HFFc6 (cell line): ENCODE results near the gene SMIM45.

Experiments used
- DNase-seq: peaks from one replicate; pipeline ENCODE4 v3.0.0-alpha.2; 2018
- H3K27ac Mint-ChIP-seq: 2 replicates; pipeline ENCODE4 v1.8.0; 2020; ENCODE audit warnings: mild to moderate bottlenecking, mixed read lengths
- H3K27me3 Mint-ChIP-seq: 2 replicates; pipeline ENCODE4 v1.8.0; 2021; ENCODE audit warnings: mild to moderate bottlenecking, moderate library complexity, mixed read lengths; ENCODE audit not compliant: insufficient read depth
- H3K36me3 Mint-ChIP-seq: 2 replicates; pipeline ENCODE4 v1.8.0; 2021; ENCODE audit warnings: low read depth, mixed read lengths
- H3K4me1 Mint-ChIP-seq: 2 replicates; pipeline ENCODE4 v1.8.0; 2020; ENCODE audit warnings: low read depth, mixed read lengths
- H3K4me3 Mint-ChIP-seq: 2 replicates; pipeline ENCODE4 v1.8.0; 2020; ENCODE audit warnings: mild to moderate bottlenecking, moderate library complexity, mixed read lengths
- H3K9me3 Mint-ChIP-seq: 2 replicates; pipeline ENCODE4 v1.8.0; 2020; ENCODE audit warnings: mild to moderate bottlenecking, mixed read lengths
- TF ChIP-seq, protein P1 (sequence below): fragments of 200-600 bp; sonication (generic); IDR thresholded peaks from 2 replicates; pipeline ENCODE4 v1.5.0; 2021; ENCODE audit warnings: antibody characterized with exemption, mild to moderate bottlenecking

The SMIM45 gene

DNA sequence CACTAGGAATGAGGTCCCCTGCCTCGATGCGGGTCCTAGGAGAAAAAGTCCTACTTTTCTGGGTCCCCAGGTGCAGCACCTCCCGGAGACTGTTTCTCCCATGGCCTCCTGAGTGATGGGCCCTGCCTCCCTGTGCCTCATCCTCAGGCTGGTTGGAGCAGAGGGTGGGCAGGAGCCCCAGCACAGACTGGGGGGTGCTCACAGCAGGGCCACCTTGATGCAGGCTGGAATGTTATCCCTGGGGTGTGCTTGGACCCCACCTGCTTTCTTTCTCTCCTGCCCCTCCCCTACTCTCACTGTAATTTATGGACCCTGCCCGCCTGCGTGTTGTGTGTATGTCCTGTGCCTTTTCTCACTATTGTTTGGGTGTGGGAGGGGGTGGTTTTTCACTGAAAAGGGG is 45.1 kb upstream of the SMIM45 start:
- peaks cover 8% of the 10 kb centered on the region; the same call in 1 of the 2 replicates for H3K4me1 Mint-ChIP-seq
- TF ChIP-seq, protein P1, sequence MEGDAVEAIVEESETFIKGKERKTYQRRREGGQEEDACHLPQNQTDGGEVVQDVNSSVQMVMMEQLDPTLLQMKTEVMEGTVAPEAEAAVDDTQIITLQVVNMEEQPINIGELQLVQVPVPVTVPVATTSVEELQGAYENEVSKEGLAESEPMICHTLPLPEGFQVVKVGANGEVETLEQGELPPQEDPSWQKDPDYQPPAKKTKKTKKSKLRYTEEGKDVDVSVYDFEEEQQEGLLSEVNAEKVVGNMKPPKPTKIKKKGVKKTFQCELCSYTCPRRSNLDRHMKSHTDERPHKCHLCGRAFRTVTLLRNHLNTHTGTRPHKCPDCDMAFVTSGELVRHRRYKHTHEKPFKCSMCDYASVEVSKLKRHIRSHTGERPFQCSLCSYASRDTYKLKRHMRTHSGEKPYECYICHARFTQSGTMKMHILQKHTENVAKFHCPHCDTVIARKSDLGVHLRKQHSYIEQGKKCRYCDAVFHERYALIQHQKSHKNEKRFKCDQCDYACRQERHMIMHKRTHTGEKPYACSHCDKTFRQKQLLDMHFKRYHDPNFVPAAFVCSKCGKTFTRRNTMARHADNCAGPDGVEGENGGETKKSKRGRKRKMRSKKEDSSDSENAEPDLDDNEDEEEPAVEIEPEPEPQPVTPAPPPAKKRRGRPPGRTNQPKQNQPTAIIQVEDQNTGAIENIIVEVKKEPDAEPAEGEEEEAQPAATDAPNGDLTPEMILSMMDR: no peak
- H3K36me3 Mint-ChIP-seq: no peaks in the 10 kb centered on the region
- no peak for DNase-seq
- no peak overlapping the region for H3K27ac Mint-ChIP-seq
- no peaks in the 10 kb centered on the region for H3K9me3 Mint-ChIP-seq
- no peak overlapping the region for H3K4me3 Mint-ChIP-seq
- H3K27me3 Mint-ChIP-seq: peaks cover 5% of the 10 kb centered on the region; the same call in 1 of the 2 replicates

DNA sequence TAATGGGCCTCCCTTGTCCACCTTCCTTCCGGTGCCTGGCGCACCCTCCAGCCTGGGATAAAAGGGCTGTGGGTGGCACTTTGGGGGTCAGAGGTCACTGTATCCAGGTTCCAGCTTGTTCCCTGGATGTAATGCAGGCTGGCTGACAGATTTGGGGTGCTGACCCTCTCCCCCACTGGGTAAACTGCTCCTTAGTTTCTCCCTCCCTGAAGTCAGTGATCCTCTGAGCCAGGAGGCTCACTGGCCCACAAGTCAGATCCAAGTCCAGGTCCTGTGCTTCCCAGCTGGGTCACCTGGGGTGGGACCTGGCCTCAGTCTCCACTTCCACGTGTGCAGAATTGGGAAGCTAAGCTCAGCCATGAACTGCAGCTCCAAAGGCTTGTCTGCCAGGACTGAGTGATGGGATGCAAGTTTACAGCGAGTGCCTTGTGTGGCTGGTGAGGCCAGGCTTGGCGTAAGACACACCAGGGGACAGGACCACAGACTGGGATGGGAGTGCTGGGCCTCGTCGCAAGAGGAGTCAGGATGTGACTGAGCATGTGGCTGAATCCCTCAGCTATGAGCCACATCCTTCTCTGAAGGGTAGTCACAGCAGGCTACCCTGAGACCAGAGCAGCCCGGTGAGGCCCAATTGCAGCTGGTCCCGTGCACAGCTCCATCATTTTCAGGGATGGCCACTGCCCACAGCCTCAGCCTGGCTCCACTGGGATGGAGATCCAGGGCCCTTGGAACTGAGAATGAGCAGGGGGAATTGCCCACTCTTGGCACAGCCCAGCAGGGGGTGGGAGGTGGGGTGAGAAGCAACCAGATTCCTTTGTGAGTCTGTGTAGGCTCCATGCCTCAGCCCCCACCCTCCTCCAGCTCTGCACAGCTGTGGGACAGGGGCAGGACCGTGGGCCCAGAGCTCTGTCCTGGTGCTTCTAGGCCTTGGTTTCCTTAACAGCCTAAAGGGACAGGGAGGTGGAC is 44.2 kb upstream of the SMIM45 start:
- H3K36me3 Mint-ChIP-seq: no peaks in the 10 kb centered on the region
- DNase-seq: no peak

DNA sequence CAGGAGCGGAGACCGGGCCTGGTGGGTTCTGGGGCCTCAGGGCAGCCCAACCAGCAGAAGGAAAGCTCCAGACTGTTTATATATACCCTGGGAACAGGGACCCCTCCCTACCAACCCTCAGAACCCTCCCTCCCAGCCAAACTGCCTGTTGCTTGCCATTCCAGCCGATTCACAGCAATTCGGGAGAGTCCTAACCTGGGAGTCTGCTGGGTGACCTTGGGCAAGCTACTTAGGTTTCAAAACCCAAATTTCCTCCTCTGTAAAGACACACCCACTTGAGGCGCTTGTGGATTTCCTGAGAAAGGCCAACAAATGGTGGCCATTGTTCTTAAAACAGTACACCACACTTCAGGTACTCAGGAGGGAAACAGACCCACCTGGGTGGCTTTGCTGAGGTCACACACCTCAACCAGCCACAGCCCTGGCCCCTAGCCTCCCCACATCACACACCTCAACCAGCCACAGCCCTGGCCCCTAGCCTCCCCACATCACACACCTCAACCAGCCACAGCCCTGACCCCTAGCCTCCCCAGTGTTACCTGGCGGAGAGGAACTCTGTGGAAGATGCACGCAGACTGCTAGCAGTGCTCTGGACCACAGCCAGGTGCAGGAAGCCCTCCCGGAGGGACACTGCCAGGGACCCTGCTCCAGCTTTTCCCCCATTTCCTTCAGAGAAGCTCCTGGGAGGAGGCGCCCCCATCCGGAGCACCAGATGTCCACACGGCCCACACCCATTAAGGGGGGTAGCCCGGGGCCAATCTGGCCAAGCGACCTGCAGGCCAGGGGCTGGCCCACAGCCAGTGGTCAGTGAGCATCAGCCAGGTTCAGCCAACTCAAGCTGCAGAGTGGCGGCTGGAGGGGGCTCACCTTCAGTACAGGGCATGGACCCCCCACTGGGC is 43.3 kb upstream of the SMIM45 start:
- peaks cover 20% of the 10 kb centered on the region for H3K27me3 Mint-ChIP-seq
- H3K9me3 Mint-ChIP-seq: no peaks in the 10 kb centered on the region
- no peak overlapping the region for H3K4me3 Mint-ChIP-seq
- no peak for DNase-seq
- no peaks in the 10 kb centered on the region for H3K36me3 Mint-ChIP-seq
- TF ChIP-seq, protein P1: no peak
- peaks cover 8% of the 10 kb centered on the region; the same call in 1 of the 2 replicates for H3K4me1 Mint-ChIP-seq
- H3K27ac Mint-ChIP-seq: no peak overlapping the region

More for the DNA sequence above, 44.2 kb upstream of the SMIM45 start:
- Mint-ChIP-seq H3K27ac (no peak overlapping the region), H3K9me3 (no peaks in the 10 kb centered on the region), H3K27me3 (peaks cover 13% of the 10 kb centered on the region), H3K4me1 (peaks cover 8% of the 10 kb centered on the region; the same call in 1 of the 2 replicates), H3K4me3 (no peak overlapping the region)
- TF ChIP-seq, protein P1: no peak

DNA sequence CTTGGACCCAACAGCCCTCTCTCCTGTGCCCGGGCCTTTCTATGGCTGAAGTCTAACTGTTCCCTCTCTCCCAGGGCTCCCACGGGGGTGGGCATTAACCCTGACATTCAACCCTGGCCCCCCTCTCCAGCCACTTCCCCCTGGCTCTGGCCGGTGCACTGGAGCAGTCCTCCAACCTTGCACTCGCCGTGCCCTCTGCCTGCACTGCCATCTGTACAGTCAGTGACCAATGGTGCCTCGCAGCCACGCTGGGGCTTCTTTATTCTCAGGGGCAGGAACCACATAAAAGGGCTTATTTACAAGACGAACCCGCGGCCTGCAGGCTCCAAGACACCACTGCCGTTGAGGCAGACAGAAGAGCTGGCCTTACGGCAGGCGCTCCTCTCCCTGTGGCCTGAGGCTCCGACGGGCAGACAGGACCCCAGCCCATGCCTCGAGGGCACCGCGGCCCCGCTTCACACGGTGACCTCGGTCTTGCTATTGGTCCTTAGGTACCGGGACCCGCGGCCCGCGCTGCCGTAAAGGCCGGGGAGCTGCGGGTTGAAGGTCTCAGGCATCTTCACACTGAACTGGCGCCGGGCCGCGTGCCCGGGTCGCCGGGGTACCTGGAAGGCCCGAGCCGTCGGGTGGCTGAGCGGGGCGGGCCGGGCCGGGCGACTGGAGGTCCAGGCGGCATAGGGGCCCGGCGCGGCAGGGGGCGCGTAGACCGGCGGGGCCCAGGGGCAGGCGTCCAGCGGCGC is 42.5 kb upstream of the SMIM45 start:
- TF ChIP-seq, protein P1: no peak
- no peak for DNase-seq
- Mint-ChIP-seq H3K36me3 (no peaks in the 10 kb centered on the region), H3K9me3 (no peaks in the 10 kb centered on the region), H3K27me3 (peaks cover 20% of the 10 kb centered on the region), H3K4me1 (peaks cover 8% of the 10 kb centered on the region; the same call in 1 of the 2 replicates), H3K4me3 (no peak overlapping the region), H3K27ac (no peak overlapping the region)
